22Rv1 (cell line): ENCODE results near the gene RIC8B.
A peak's percentile ranks its signal among the peaks of the same experiment; 100 is the strongest.

Experiments used
- H3K27ac ChIP-seq: fragments of 450-650 bp; 2 replicates; pipeline ENCODE4 v1.5.1; 2017
- ZFX ChIP-seq: fragments of 450-650 bp; IDR thresholded peaks from 2 replicates; pipeline ENCODE4 v1.6.1; 2017; ENCODE audit warnings: antibody characterized with exemption, borderline replicate concordance
- TF ChIP-seq, protein P1 (sequence below): fragments of 450-650 bp; IDR thresholded peaks from 2 replicates; pipeline ENCODE4 v1.5.1; 2017; ENCODE audit warnings: mild to moderate bottlenecking

RIC8B gene

DNA sequence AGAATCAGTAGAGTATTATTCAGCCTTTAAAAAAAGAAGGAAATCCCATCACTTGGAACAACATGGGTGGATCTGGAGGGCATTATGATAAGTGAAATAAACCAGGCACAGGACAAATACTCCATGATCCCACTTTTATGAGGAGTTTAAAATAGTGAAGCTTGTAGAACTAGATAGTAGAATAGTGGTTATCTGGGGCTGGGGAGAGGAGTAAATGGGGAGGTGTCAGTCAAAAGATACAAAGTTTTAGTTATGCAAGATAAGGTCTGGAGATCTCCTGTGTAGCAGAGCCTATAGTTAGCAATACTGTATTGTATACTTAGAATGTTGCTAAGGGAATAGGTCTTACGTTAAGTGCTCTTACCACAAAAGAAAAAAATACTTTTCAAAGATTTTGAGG is 64.9 kb downstream of the RIC8B start:
- no peak overlapping the region for H3K27ac ChIP-seq
- no peak for TF ChIP-seq ZFX
- TF ChIP-seq, protein P1, sequence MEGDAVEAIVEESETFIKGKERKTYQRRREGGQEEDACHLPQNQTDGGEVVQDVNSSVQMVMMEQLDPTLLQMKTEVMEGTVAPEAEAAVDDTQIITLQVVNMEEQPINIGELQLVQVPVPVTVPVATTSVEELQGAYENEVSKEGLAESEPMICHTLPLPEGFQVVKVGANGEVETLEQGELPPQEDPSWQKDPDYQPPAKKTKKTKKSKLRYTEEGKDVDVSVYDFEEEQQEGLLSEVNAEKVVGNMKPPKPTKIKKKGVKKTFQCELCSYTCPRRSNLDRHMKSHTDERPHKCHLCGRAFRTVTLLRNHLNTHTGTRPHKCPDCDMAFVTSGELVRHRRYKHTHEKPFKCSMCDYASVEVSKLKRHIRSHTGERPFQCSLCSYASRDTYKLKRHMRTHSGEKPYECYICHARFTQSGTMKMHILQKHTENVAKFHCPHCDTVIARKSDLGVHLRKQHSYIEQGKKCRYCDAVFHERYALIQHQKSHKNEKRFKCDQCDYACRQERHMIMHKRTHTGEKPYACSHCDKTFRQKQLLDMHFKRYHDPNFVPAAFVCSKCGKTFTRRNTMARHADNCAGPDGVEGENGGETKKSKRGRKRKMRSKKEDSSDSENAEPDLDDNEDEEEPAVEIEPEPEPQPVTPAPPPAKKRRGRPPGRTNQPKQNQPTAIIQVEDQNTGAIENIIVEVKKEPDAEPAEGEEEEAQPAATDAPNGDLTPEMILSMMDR: no peak

DNA sequence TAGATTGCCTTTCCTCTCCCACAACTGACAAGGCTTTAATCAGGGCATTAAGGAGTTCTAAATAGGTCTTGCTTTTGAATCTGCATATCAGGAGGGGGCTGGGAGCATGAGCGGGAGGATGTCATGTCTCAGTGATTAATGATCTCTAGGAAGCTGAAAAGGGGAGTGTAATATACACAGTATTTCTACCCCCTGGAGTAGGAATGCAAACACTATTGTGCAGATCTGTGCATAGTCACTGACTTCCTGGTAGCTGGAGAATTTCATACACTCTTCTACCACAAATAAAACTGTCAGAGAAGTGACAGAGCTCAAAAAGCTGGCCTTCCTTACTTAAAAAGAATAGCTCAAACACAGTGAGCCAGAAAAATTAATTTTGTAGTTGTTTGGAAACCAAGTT is 65.8 kb downstream of the RIC8B start:
- TF ChIP-seq, protein P1: no peak
- TF ChIP-seq ZFX: no peak
- no peak overlapping the region for H3K27ac ChIP-seq

DNA sequence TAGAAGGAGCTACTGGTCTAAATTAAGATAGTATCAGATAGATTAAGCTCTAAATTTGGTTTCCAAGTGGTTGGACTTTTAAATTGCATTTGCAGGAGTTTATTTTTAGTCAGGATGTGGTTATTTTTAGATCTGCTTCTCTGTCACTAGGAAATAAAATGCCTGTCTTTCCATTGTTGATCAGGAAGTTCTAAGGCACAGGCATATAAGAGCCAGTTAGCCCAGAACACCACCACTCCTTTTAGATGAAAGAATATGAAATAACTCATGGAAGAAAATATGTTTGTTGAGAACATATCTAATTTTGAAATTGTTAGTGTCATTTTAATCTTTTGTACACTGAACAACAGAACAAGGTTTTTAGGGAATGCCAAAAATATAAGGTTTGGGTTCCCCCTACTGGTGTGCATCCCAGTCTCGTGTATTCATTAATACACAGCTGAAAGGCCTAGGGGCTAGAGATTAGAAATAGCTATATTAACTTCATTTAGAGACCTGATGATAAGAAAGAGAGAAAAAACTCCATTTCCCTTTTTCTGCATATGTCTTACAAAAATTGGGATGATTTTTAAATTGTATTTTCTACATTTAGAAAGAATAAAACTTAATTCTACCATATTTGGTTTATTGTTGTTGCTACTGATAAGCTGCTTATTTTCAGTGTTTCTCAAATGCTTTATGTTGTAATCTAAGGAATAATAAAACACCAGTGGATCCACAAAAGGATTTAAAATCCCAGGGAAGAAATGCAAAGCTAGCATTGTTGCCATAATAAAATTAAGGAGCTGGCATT is 67.2 kb downstream of the RIC8B start:
- TF ChIP-seq, protein P1: peak; percentile 85
- TF ChIP-seq ZFX: no peak
- no peak overlapping the region for H3K27ac ChIP-seq

DNA sequence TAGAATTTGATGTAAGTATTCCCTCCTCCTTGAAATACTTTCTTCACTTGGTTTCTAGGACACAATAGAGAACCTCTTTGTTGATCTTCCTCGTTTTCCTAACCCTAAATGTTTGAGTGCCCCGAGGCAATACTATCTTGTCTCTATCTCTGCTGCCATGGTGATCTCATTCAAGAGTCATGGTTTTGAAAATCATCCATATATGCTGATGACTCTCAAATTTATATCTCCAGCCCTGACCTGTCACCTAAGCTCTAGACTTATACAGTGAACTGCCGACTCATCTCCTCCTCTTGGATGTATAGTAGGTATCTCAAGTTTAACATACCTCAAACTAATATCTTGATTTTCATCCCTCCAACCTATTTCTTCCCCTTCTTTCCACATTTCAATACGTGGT is 71.4 kb downstream of the RIC8B start:
- H3K27ac ChIP-seq: no peak overlapping the region
- TF ChIP-seq ZFX: no peak
- TF ChIP-seq, protein P1: no peak

DNA sequence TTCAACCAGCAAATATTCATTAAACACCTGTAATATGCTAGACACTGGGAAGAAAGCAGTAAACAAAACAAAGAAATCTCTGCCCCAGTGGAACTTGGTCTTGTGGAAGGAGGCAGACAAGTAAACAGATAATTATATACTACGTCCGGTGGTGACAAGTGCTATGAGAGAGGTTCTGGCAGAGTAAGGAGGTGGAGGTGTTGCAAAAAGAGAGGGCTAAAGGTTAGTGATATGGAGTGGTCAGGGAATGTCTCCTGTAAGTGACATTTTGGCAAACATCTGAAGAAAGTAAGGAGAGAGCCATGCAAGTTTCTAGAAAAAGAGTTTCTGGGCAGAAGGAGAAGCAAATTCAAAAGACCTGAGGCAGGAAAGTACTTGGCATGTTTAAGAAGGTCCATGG is 73.4 kb downstream of the RIC8B start:
- TF ChIP-seq ZFX: no peak
- TF ChIP-seq, protein P1: no peak
- H3K27ac ChIP-seq: no peak overlapping the region

DNA sequence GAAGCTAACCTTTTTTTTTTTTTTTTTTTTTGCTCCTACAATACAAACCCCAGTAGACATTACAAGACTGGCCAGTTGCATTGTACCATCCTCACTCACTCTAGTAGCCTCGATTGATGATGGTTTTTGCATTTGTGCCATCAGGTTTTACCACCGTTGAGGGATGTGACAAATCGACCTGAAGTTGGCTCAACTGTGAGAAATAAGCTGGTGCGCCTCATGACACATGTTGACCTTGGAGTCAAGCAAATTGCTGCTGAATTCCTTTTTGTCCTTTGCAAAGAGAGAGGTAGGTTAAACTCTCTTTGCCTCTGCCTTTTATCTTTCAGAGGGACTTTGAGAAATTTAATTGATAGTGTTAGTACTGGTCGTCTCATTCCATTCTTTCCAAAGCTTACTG is 76.8 kb downstream of the RIC8B start:
- no peak for TF ChIP-seq ZFX
- TF ChIP-seq, protein P1: no peak
- no peak overlapping the region for H3K27ac ChIP-seq

DNA sequence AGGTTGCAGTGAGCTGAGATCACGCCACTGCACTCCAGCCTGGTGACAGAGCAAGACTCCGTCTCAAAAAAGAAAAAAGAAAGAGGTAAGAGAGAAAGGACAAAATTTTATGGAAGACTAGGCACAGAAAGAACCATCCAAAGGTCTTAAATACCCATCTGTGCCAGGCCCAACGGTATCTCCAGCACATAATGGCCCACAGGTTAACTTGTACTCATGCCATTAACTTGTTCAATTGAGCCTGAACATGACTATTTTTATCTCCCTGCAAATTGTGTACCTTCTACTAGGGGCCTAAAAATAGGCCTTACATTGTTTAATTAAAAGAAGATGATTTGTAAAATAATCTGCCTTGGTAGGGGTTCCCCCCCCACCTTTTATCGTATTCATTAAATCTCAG is 80.2 kb downstream of the RIC8B start:
- no peak overlapping the region for H3K27ac ChIP-seq
- TF ChIP-seq ZFX: no peak
- TF ChIP-seq, protein P1: no peak
